OCI-LY7 (cell line): ENCODE results near the gene PPP1R10. TPM values are rescaled to one million over a fixed set of nuclear protein-coding genes. Genes with fewer than 3 reads are reported as not detected.

Experiments
- BruUV-seq: library from RNA; stranded (reverse); fragments of 400-500 nt; replicated peaks from 2 replicates; lab custom pipeline; 2021; lab: Mats Ljungman, UMichigan
- CTCF ChIA-PET: fragments of 300-600 bp; sonication (Branson Sonifier 250); formaldehyde crosslinking; loops from one replicate; lab custom pipeline; 2022; ENCODE audit warnings: antibody characterized with exemption; ENCODE audit not compliant: unreplicated experiment; lab: Charles Lee
- POLR2A ChIA-PET: fragments of 300-600 bp; sonication (Branson Sonifier 250); formaldehyde crosslinking; loops from one replicate; lab custom pipeline; 2022; ENCODE audit warnings: antibody characterized with exemption; lab: Charles Lee
- DNase-seq: peaks from one replicate; pipeline ENCODE4 v3.0.0-alpha.2; 2015; ENCODE audit warnings: low spot score
- H2AFZ ChIP-seq: fragments of 200-600 bp; sonication (generic), shearing (Covaris generic); 2 replicates; pipeline ENCODE4 v1.6.1; 2014; ENCODE audit warnings: mild to moderate bottlenecking, antibody characterized with exemption, low read length, moderate library complexity
- H3K27ac ChIP-seq: fragments of 200-600 bp; sonication (generic); 2 replicates; pipeline ENCODE4 v1.5.1; 2014; ENCODE audit warnings: mixed run types, low read depth, mild to moderate bottlenecking, moderate library complexity, low read length, inconsistent platforms; ENCODE audit not compliant: poor library complexity, severe bottlenecking
- H3K36me3 ChIP-seq: fragments of 200-600 bp; sonication (generic); 2 replicates; pipeline ENCODE4 v1.6.1; 2014; ENCODE audit warnings: mild to moderate bottlenecking, antibody characterized with exemption, low read length, moderate library complexity, mixed read lengths; ENCODE audit not compliant: insufficient read depth
- H3K4me1 ChIP-seq: fragments of 200-600 bp; sonication (generic); 2 replicates; pipeline ENCODE4 v1.5.1; 2014; ENCODE audit warnings: mild to moderate bottlenecking, low read length; ENCODE audit not compliant: insufficient read depth, poor library complexity, severe bottlenecking
- H3K4me2 ChIP-seq: fragments of 200-600 bp; sonication (generic); 2 replicates; pipeline ENCODE4 v1.6.1; 2014; ENCODE audit warnings: mild to moderate bottlenecking, low read length
- H3K4me3 ChIP-seq: fragments of 200-600 bp; sonication (generic); 2 replicates; pipeline ENCODE4 v1.5.1; 2014; ENCODE audit warnings: mild to moderate bottlenecking, low read depth, low read length; ENCODE audit not compliant: poor library complexity, severe bottlenecking
- H3K79me2 ChIP-seq: fragments of 200-600 bp; sonication (generic); 2 replicates; pipeline ENCODE4 v1.6.1; 2016; ENCODE audit warnings: low read depth, mild to moderate bottlenecking, low read length, moderate library complexity, mixed read lengths; ENCODE audit not compliant: insufficient read depth
- H3K9me2 ChIP-seq: fragments of 200-600 bp; sonication (generic); 2 replicates; pipeline ENCODE4 v1.6.1; 2016; ENCODE audit warnings: mild to moderate bottlenecking, low read length, mixed read lengths; ENCODE audit not compliant: insufficient read depth
- H3K9me3 ChIP-seq: fragments of 200-600 bp; sonication (generic); 2 replicates; pipeline ENCODE4 v1.6.1; 2014; ENCODE audit warnings: mild to moderate bottlenecking, mixed run types, low read length, mixed read lengths
- H4K20me1 ChIP-seq: fragments of 200-600 bp; sonication (generic); 2 replicates; pipeline ENCODE4 v1.6.1; 2014; ENCODE audit warnings: mild to moderate bottlenecking, antibody characterized with exemption, low read length, moderate library complexity, mixed read lengths; ENCODE audit not compliant: insufficient read depth
- CTCF ChIP-seq: fragments of 200-600 bp; sonication (generic); conservative IDR thresholded peaks from 2 replicates; pipeline ENCODE4 v1.5.1; 2014; ENCODE audit warnings: mild to moderate bottlenecking, antibody characterized with exemption, low read length, moderate library complexity, mixed read lengths
- EZH2phosphoT487 ChIP-seq: fragments of 200-600 bp; sonication (generic); IDR thresholded peaks from 2 replicates; pipeline ENCODE4 v1.6.1; 2018; ENCODE audit warnings: low read depth, borderline replicate concordance, mild to moderate bottlenecking, mixed run types, antibody characterized with exemption, low read length, moderate library complexity, mixed read lengths
- intact Hi-C: fragments of 100-400 bp; cut with micrococcal nuclease; formaldehyde crosslinking; loops from one replicate; pipeline ENCODE4 v1.10.0; 2022; ENCODE audit not compliant: unreplicated experiment
- total RNA-seq, 2 experiments: library from RNA; depleted of rRNA in 1 of 2; stranded (reverse); fragments of >200 nt in 1 of 2; shearing (Covaris generic) in 1 of 2; gene quantifications; 2 replicates each; pipeline ENCODE4 v1.2.3, GENCODE V29; 2014 to 2022

The PPP1R10 gene
- total RNA-seq, 2 experiments from 2014 or later: 126 to 155 TPM

- H3K27ac ChIP-seq: no peak overlapping the region
- H3K4me1 ChIP-seq: no peaks in the 10 kb centered on the region
- no peaks in the 10 kb centered on the region for H3K9me3 ChIP-seq
- H3K79me2 ChIP-seq: no peaks in the 10 kb centered on the region
- H3K9me2 ChIP-seq: no peaks in the 10 kb centered on the region
- H2AFZ ChIP-seq: no peak overlapping the region
- POLR2A ChIA-PET: no interaction called here
- no TSS peak for BruUV-seq
- TF ChIP-seq CTCF (no peak), EZH2phosphoT487 (no peak)
- H3K36me3 ChIP-seq: peaks cover 93% of the 10 kb centered on the region
- CTCF ChIA-PET: no interaction called here
- no peaks in the 10 kb centered on the region for H4K20me1 ChIP-seq
- H3K4me2 ChIP-seq: no peak overlapping the region
- intact Hi-C loops: no loop called here
- no peak overlapping the region for H3K4me3 ChIP-seq
- DNase-seq: no peak
Observed at GRCh38 chr6:30654798-30655742, 38.0 kb upstream of the PPP1R10 start.

- no peak overlapping the region for H3K4me2 ChIP-seq
- DNase-seq: no peak
- peaks cover 68% of the 10 kb centered on the region for H3K36me3 ChIP-seq
- ChIA-PET POLR2A (interaction anchor here (1.0 kb wide), 1 partner anchor 34 kb away, joined by 4 read pairs; the partner anchor contains the start of genes MRPS18B and PPP1R10), CTCF (no interaction called here)
- no peak overlapping the region for H3K4me3 ChIP-seq
- no TSS peak for BruUV-seq
- H3K79me2 ChIP-seq: peaks cover 27% of the 10 kb centered on the region; the same call in 1 of the 2 replicates
- no peaks in the 10 kb centered on the region for H3K9me3 ChIP-seq
- TF ChIP-seq CTCF: no peak
- TF ChIP-seq EZH2phosphoT487: no peak
- intact Hi-C loops: no loop called here
- H2AFZ ChIP-seq: no peak overlapping the region
- no peaks in the 10 kb centered on the region for H3K9me2 ChIP-seq
- no peak overlapping the region for H3K27ac ChIP-seq
- H3K4me1 ChIP-seq: peaks cover 12% of the 10 kb centered on the region
- no peaks in the 10 kb centered on the region; the same call in 1 of the 2 replicates for H4K20me1 ChIP-seq
Observed at GRCh38 chr6:30651143-30651542, 34.1 kb upstream of the PPP1R10 start.
